Keratinocyte (primary cell): ENCODE measurements around the gene AUNIP. TPM values are rescaled to one million over a fixed set of nuclear protein-coding genes. Genes with fewer than 3 reads are reported as not detected.

ENCODE experiments used
- DNase-seq: peaks from one replicate; pipeline ENCODE4 v3.0.0-alpha.2; 2011; ENCODE audit warnings: low read depth, missing footprints, low spot score
- FAIRE-seq: peaks from 2 replicates; lab custom pipeline; 2011; peaks lifted over from hg19 to GRCh38; lab: Jason Lieb, UNC
- H2AFZ ChIP-seq: 2 replicates; pipeline ENCODE4 v1.6.0; 2012; ENCODE audit warnings: low read length, control low read depth, inconsistent platforms; ENCODE audit not compliant: control insufficient read depth
- H3K27ac ChIP-seq: 2 replicates; pipeline ENCODE4 v1.5.1; 2011; ENCODE audit warnings: low read length; ENCODE audit not compliant: control insufficient read depth, insufficient read depth
- H3K27me3 ChIP-seq: 3 replicates; pipeline ENCODE4 v1.6.0; 2011; ENCODE audit warnings: low read length; ENCODE audit not compliant: control insufficient read depth, insufficient read depth; ENCODE audit errors: extremely low read depth
- H3K36me3 ChIP-seq, 2 experiments: 2 replicates in 1 of 2; 3 replicates in 1 of 2; pipeline ENCODE4 v1.5.1; 2011; ENCODE audit warnings: low read length in 2 of 2, mild to moderate bottlenecking in 1 of 2; ENCODE audit not compliant: control insufficient read depth in 2 of 2, insufficient read depth in 2 of 2; ENCODE audit errors: extremely low read depth in 1 of 2
- H3K4me1 ChIP-seq: 3 replicates; pipeline ENCODE4 v1.5.1; 2011; ENCODE audit warnings: low read length; ENCODE audit not compliant: control insufficient read depth, insufficient read depth; ENCODE audit errors: extremely low read depth
- H3K4me2 ChIP-seq: 3 replicates; pipeline ENCODE4 v1.6.0; 2011; ENCODE audit warnings: low read depth, low read length; ENCODE audit not compliant: control insufficient read depth, insufficient read depth; ENCODE audit errors: extremely low read depth
- H3K4me3 ChIP-seq, 3 experiments: fragments of 200-600 bp in 1 of 3; sonication (generic) in 1 of 3; 2 replicates in 2 of 3; 3 replicates in 1 of 3; pipeline ENCODE4 v1.5.1; 2011 to 2016; ENCODE audit warnings: low read length in 3 of 3, mild to moderate bottlenecking in 3 of 3, control low read depth in 2 of 3, inconsistent platforms in 1 of 3, low read depth in 1 of 3, mixed read lengths in 1 of 3, mixed run types in 1 of 3, moderate library complexity in 1 of 3; ENCODE audit not compliant: control insufficient read depth in 2 of 3, insufficient read depth in 2 of 3; ENCODE audit errors: extremely low read depth in 1 of 3
- H3K79me2 ChIP-seq: 2 replicates; pipeline ENCODE4 v1.6.0; 2012; ENCODE audit warnings: low read length; ENCODE audit not compliant: control insufficient read depth, insufficient read depth
- H3K9ac ChIP-seq: 3 replicates; pipeline ENCODE4 v1.6.0; 2011; ENCODE audit warnings: low read length; ENCODE audit not compliant: control insufficient read depth, insufficient read depth; ENCODE audit errors: extremely low read depth
- H3K9me1 ChIP-seq: 3 replicates; pipeline ENCODE4 v1.6.0; 2011; ENCODE audit warnings: low read length; ENCODE audit not compliant: control insufficient read depth, insufficient read depth; ENCODE audit errors: extremely low read depth
- H3K9me3 ChIP-seq: 2 replicates; pipeline ENCODE4 v1.5.1; 2012; ENCODE audit warnings: low read depth, low read length; ENCODE audit not compliant: control insufficient read depth
- H4K20me1 ChIP-seq: 3 replicates; pipeline ENCODE4 v1.6.0; 2011; ENCODE audit warnings: low read length; ENCODE audit not compliant: control insufficient read depth, insufficient read depth; ENCODE audit errors: extremely low read depth
- CTCF ChIP-seq, 3 experiments: IDR thresholded peaks in 1 of 3; conservative IDR thresholded peaks in 1 of 3; optimal IDR thresholded peaks in 1 of 3; 2 replicates in 2 of 3; 3 replicates in 1 of 3; pipeline versions ENCODE3 to v1.5.1; 2011; ENCODE audit warnings: low read length in 3 of 3, mild to moderate bottlenecking in 3 of 3, moderate library complexity in 2 of 3, control low read depth in 1 of 3, inconsistent platforms in 1 of 3; ENCODE audit not compliant: insufficient read depth in 2 of 3; ENCODE audit errors: extremely low read depth in 1 of 3
- EZH2 ChIP-seq: IDR thresholded peaks from one replicate; pipeline ENCODE4 v1.6.1; 2012; ENCODE audit warnings: inconsistent platforms, mild to moderate bottlenecking, low read length, moderate library complexity
- dilution Hi-C: fragments of 300-500 bp; cut with MboI; formaldehyde crosslinking; loops from one replicate; pipeline ENCODE4 v1.7.0; 2020; ENCODE audit warnings: low sequenced_read_pairs; ENCODE audit not compliant: extremely low pct_ligation_motif_present
- polyA plus RNA-seq, 5 experiments: library from polyadenylated mRNA; depleted of rRNA in 3 of 5; stranded (reverse) in 3 of 5; stranded (forward) in 1 of 5; unstranded in 1 of 5; fragments of >200 nt; gene quantifications; 1 replicate in 1 of 5; 2 replicates in 3 of 5; 3 replicates in 1 of 5; pipeline versions ENCODE4 v1.2.1 to v1.2.3, GENCODE V29; 2011 to 2012; ENCODE audit warnings: missing spikeins in 2 of 5, low read depth in 1 of 5, low replicate concordance in 1 of 5

AUNIP gene
- polyA plus RNA-seq, 1 donor (not counting 4 experiments of a cell fraction or from before 2014, with no cell fraction given) = 9.3 TPM

- DNase-seq = no peak
- dilution Hi-C loops = no loop called here
- no peak for FAIRE-seq
- Histone ChIP-seq H3K27ac (no peak overlapping the region), H3K79me2 (peaks cover 2% of the 10 kb centered on the region), H3K9me1 (no peaks in the 10 kb centered on the region), H3K4me1 (peaks cover 6% of the 10 kb centered on the region), H3K9ac (no peak overlapping the region), H2AFZ (no peak overlapping the region), H3K36me3 (peaks cover 24 to 48% of the 10 kb centered on the region in 2 experiments), H3K4me3 (no peak overlapping the region), H3K27me3 (no peaks in the 10 kb centered on the region), H4K20me1 (no peaks in the 10 kb centered on the region), H3K4me2 (no peak overlapping the region), H3K9me3 (no peaks in the 10 kb centered on the region)
- no peak for TF ChIP-seq EZH2
- TF ChIP-seq CTCF (optimal IDR thresholded peaks at IDR 0.05 in 1 of 3, IDR thresholded peaks at IDR 0.05 in 1 of 3, conservative IDR thresholded peaks at IDR 0.05 in 1 of 3; ENCODE audit: extremely low read depth in 1 of 3, insufficient read depth in 2 of 3, low read length in 3 of 3) = no peak
Measured at GRCh38 chr1:25833158-25833557, 26.1 kb downstream of the AUNIP start.

GRCh38 chr1:25832336-25833037, 26.8 kb downstream of the AUNIP start:
- no peaks in the 10 kb centered on the region for H3K9me3 ChIP-seq
- H3K27ac ChIP-seq = no peak overlapping the region
- dilution Hi-C loops = no loop called here
- no peak overlapping the region for H3K9ac ChIP-seq
- no peaks in the 10 kb centered on the region for H3K27me3 ChIP-seq
- DNase-seq = no peak
- H3K79me2 ChIP-seq = peaks cover 2% of the 10 kb centered on the region
- H3K4me2 ChIP-seq = no peak overlapping the region
- H3K4me3 ChIP-seq = no peak overlapping the region
- no peaks in the 10 kb centered on the region for H3K9me1 ChIP-seq
- TF ChIP-seq CTCF (optimal IDR thresholded peaks at IDR 0.05 in 1 of 3, IDR thresholded peaks at IDR 0.05 in 1 of 3, conservative IDR thresholded peaks at IDR 0.05 in 1 of 3; ENCODE audit: extremely low read depth in 1 of 3, insufficient read depth in 2 of 3, low read length in 3 of 3) (no peak), EZH2 (no peak)
- H3K36me3 ChIP-seq = peaks cover 24 to 48% of the 10 kb centered on the region in 2 experiments
- FAIRE-seq = peak; percentile 76
- H3K4me1 ChIP-seq = peaks cover 6% of the 10 kb centered on the region
- no peaks in the 10 kb centered on the region for H4K20me1 ChIP-seq
- no peak overlapping the region for H2AFZ ChIP-seq
